SU-DHL-6 (cell line): Measurements from ENCODE around the gene BAHD1.

Experiments used
- H2AFZ ChIP-seq: fragments of 200-600 bp; sonication (generic); 2 replicates; pipeline ENCODE4 v1.6.1; 2014; ENCODE audit warnings: low read depth, mild to moderate bottlenecking, moderate library complexity, mixed read lengths, antibody characterized with exemption, low read length; ENCODE audit not compliant: severe bottlenecking
- H3F3A ChIP-seq: fragments of 200-600 bp; shearing (Covaris generic); 2 replicates; pipeline ENCODE4 v1.6.0; 2016; ENCODE audit warnings: antibody characterized with exemption, mild to moderate bottlenecking; ENCODE audit not compliant: insufficient read depth
- H3K27ac ChIP-seq: fragments of 200-600 bp; sonication (generic); 2 replicates; pipeline ENCODE4 v1.5.1; 2016; ENCODE audit warnings: low read depth, mild to moderate bottlenecking, low read length, moderate library complexity, mixed read lengths
- H3K27me3 ChIP-seq: fragments of 200-600 bp; sonication (generic), shearing (Covaris generic); 2 replicates; pipeline ENCODE4 v1.6.0; 2014; ENCODE audit warnings: mild to moderate bottlenecking, low read length
- H3K36me3 ChIP-seq: fragments of 200-600 bp; sonication (generic); 2 replicates; pipeline ENCODE4 v1.6.1; 2014; ENCODE audit warnings: mild to moderate bottlenecking, low read length, mixed read lengths
- H3K4me2 ChIP-seq: fragments of 300-600, 200-600 bp; shearing (Covaris generic), sonication (generic); 2 replicates; pipeline ENCODE4 v1.6.0; 2014; ENCODE audit warnings: low read length, low read depth, mild to moderate bottlenecking; ENCODE audit not compliant: poor library complexity, severe bottlenecking
- H3K4me3 ChIP-seq: fragments of 200-600 bp; sonication (generic); 2 replicates; pipeline ENCODE4 v1.5.1; 2014; ENCODE audit warnings: antibody characterized with exemption, low read length, mild to moderate bottlenecking, mixed read lengths; ENCODE audit not compliant: insufficient read depth, poor library complexity, severe bottlenecking
- H3K79me2 ChIP-seq: fragments of 200-600 bp; sonication (generic); 2 replicates; pipeline ENCODE4 v1.6.1; 2014; ENCODE audit warnings: mild to moderate bottlenecking, low read length, moderate library complexity; ENCODE audit not compliant: insufficient read depth
- H3K9ac ChIP-seq: fragments of 200-600 bp; sonication (generic); 2 replicates; pipeline ENCODE4 v1.7.0; 2014; ENCODE audit warnings: mild to moderate bottlenecking, low read length
- H3K9me2 ChIP-seq: fragments of 200-600 bp; sonication (generic); replicated peaks from 2 replicates; pipeline ENCODE4 v1.6.1; 2014; ENCODE audit warnings: low read length; ENCODE audit not compliant: insufficient read depth
- H3K9me3 ChIP-seq: fragments of 200-600 bp; sonication (generic); 2 replicates; pipeline ENCODE4 v1.6.1; 2014; ENCODE audit warnings: low read length, mixed read lengths; ENCODE audit not compliant: insufficient read depth
- H4K20me1 ChIP-seq: fragments of 200-600 bp; sonication (generic); 2 replicates; pipeline ENCODE4 v1.6.1; 2014; ENCODE audit warnings: low read depth, mild to moderate bottlenecking, antibody characterized with exemption, low read length, moderate library complexity, mixed read lengths
- CTCF ChIP-seq: fragments of 200-600 bp; sonication (generic); IDR thresholded peaks from one replicate; pipeline ENCODE4 v1.5.1; 2017; ENCODE audit warnings: antibody characterized with exemption, mild to moderate bottlenecking, low read length, moderate library complexity; ENCODE audit not compliant: insufficient read depth, poor library complexity, severe bottlenecking
- EZH2phosphoT487 ChIP-seq: fragments of 200-600 bp; sonication (generic), shearing (Covaris generic); conservative IDR thresholded peaks from 2 replicates; pipeline ENCODE4 v1.6.1; 2018; ENCODE audit warnings: mild to moderate bottlenecking, antibody characterized with exemption, low read length, moderate library complexity, mixed read lengths

BAHD1 gene

GRCh38 chr15:40443846-40444245, 3.1 kb downstream of the BAHD1 start:
- Histone ChIP-seq H3F3A (no peaks in the 10 kb centered on the region), H2AFZ (no peak overlapping the region), H3K27ac (no peak overlapping the region), H3K9me3 (no peaks in the 10 kb centered on the region), H4K20me1 (peaks cover 18% of the 10 kb centered on the region; the same call in 1 of the 2 replicates), H3K27me3 (no peaks in the 10 kb centered on the region), H3K4me3 (no peak overlapping the region), H3K4me2 (no peak overlapping the region), H3K9ac (no peak overlapping the region), H3K9me2 (no peaks in the 10 kb centered on the region), H3K79me2 (peaks cover 63% of the 10 kb centered on the region), H3K36me3 (no peaks in the 10 kb centered on the region)
- TF ChIP-seq EZH2phosphoT487: no peak
- TF ChIP-seq CTCF: no peak

- Histone ChIP-seq H3F3A (no peaks in the 10 kb centered on the region), H3K4me3 (no peak overlapping the region), H3K9me3 (no peaks in the 10 kb centered on the region), H3K27me3 (no peaks in the 10 kb centered on the region), H3K9me2 (no peaks in the 10 kb centered on the region), H3K4me2 (no peak overlapping the region), H3K79me2 (peaks cover 71% of the 10 kb centered on the region), H3K9ac (no peak overlapping the region), H3K27ac (no peak overlapping the region), H3K36me3 (no peaks in the 10 kb centered on the region), H2AFZ (no peak overlapping the region), H4K20me1 (peaks cover 18% of the 10 kb centered on the region; the same call in 1 of the 2 replicates)
- no peak for TF ChIP-seq EZH2phosphoT487
- no peak for TF ChIP-seq CTCF
These were observed 4.0 kb downstream of the BAHD1 start for GRCh38 chr15:40444736-40445135.

GRCh38 chr15:40445421-40445922, 4.7 kb downstream of the BAHD1 start:
- no peaks in the 10 kb centered on the region for H3K9me2 ChIP-seq
- H3F3A ChIP-seq: no peaks in the 10 kb centered on the region
- no peak for TF ChIP-seq EZH2phosphoT487
- TF ChIP-seq CTCF: no peak
- no peaks in the 10 kb centered on the region for H3K27me3 ChIP-seq
- H3K9me3 ChIP-seq: no peaks in the 10 kb centered on the region
- no peak overlapping the region for H3K4me3 ChIP-seq
- H3K36me3 ChIP-seq: no peaks in the 10 kb centered on the region
- no peak overlapping the region for H3K9ac ChIP-seq
- H3K79me2 ChIP-seq: peaks cover 79% of the 10 kb centered on the region
- no peak overlapping the region for H3K27ac ChIP-seq
- H3K4me2 ChIP-seq: no peak overlapping the region
- H2AFZ ChIP-seq: no peak overlapping the region
- peaks cover 18% of the 10 kb centered on the region; the same call in 1 of the 2 replicates for H4K20me1 ChIP-seq
